ENCODE data around the gene PDE11A. TPM values are rescaled to one million over a fixed set of nuclear protein-coding genes. Genes with fewer than 3 reads are reported as not detected.

The PDE11A gene
- total and polyA plus RNA-seq, 2 of the 13 experiments (the other 11 are each of a cell fraction or from before 2014, with no cell fraction given), result 1.2 to 1.7 TPM

GRCh38 chr2:177599139-177599688 is 473.4 kb downstream of the PDE11A start (continued):
- 0 out of 2 replicates have a peak, but pooled peaks have one; percentile 17 for TF ChIP-seq ZNF512B (CRISPR knock-in tag; IDR thresholded peaks at IDR 0.05; ENCODE audit: borderline replicate concordance)
- peak; percentile 17; the same call in 1 of the 2 replicates for TF ChIP-seq THAP11 (CRISPR knock-in tag; IDR thresholded peaks at IDR 0.05)
- TF ChIP-seq ZNF841 (CRISPR knock-in tag; IDR thresholded peaks at IDR 0.05; ENCODE audit: borderline replicate concordance), result no peak
- 0 out of 2 replicates have a peak, but pooled peaks have one; percentile 41 for TF ChIP-seq HNF1A (IDR thresholded peaks at IDR 0.05; ENCODE audit: low read depth)
- TF ChIP-seq HNF1A (CRISPR knock-in tag; IDR thresholded peaks at IDR 0.05; ENCODE audit: borderline replicate concordance), result peak; percentile 78; the same call in 1 of the 2 replicates
- peak; percentile 51; the same call in 1 of the 2 replicates for TF ChIP-seq MTERF4 (CRISPR knock-in tag; IDR thresholded peaks at IDR 0.05)
- no peak for TF ChIP-seq SMARCC2 (IDR thresholded peaks at IDR 0.05)
- peak; percentile 81 for TF ChIP-seq RARA (CRISPR knock-in tag; IDR thresholded peaks at IDR 0.05)
- TF ChIP-seq GLMP (CRISPR knock-in tag; IDR thresholded peaks at IDR 0.05; ENCODE audit: borderline replicate concordance), result no peak
- TF ChIP-seq GATA4 (IDR thresholded peaks at IDR 0.05; ENCODE audit: borderline replicate concordance, low read depth), result 0 out of 2 replicates have a peak, but pooled peaks have one; percentile 17
- TF ChIP-seq ZNF770 (CRISPR knock-in tag; IDR thresholded peaks at IDR 0.05), result no peak
- 0 out of 2 replicates have a peak, but pooled peaks have one; percentile 31 for TF ChIP-seq ARNTL (CRISPR knock-in tag; IDR thresholded peaks at IDR 0.05)
- 0 out of 2 replicates have a peak, but pooled peaks have one; percentile 6 for TF ChIP-seq PATZ1 (CRISPR knock-in tag; IDR thresholded peaks at IDR 0.05)
- TF ChIP-seq ZSCAN25 (CRISPR knock-in tag; IDR thresholded peaks at IDR 0.05), result no peak
- TF ChIP-seq ERF (CRISPR knock-in tag; IDR thresholded peaks at IDR 0.05), result peak; percentile 60; the same call in 1 of the 2 replicates
